H9 (cell line): ENCODE data around the gene ANKHD1. TPM values are rescaled to one million over a fixed set of nuclear protein-coding genes. Genes with fewer than 3 reads are reported as not detected.

Experiments
- DNase-seq: peaks from one replicate; pipeline ENCODE4 v3.0.0-alpha.2; 2017
- H2AFZ ChIP-seq: one replicate; pipeline ENCODE4 v1.6.1; 2013; ENCODE audit warnings: mild to moderate bottlenecking, low read length, control low read depth, moderate library complexity
- H2AK5ac ChIP-seq: 2 replicates; pipeline ENCODE4 v1.6.1; 2013; ENCODE audit warnings: low read length, control low read depth, mixed read lengths; ENCODE audit not compliant: insufficient read length
- H2BK120ac ChIP-seq: one replicate; pipeline ENCODE4 v1.6.1; 2013; ENCODE audit warnings: low read depth, mild to moderate bottlenecking, low read length, control low read depth, inconsistent platforms; ENCODE audit not compliant: poor library complexity, severe bottlenecking
- H2BK12ac ChIP-seq: 2 replicates; pipeline ENCODE4 v1.6.1; 2013; ENCODE audit warnings: low read length, control low read depth, mixed read lengths, low read depth; ENCODE audit not compliant: insufficient read length
- H2BK15ac ChIP-seq: 2 replicates; pipeline ENCODE4 v1.6.1; 2013; ENCODE audit warnings: low read depth, low read length, control low read depth
- H2BK20ac ChIP-seq: one replicate; pipeline ENCODE4 v1.6.1; 2013; ENCODE audit warnings: low read depth, mild to moderate bottlenecking, low read length, control low read depth, inconsistent platforms; ENCODE audit not compliant: poor library complexity, severe bottlenecking
- H2BK5ac ChIP-seq: 2 replicates; pipeline ENCODE4 v1.6.1; 2013; ENCODE audit warnings: low read length, control low read depth, mixed read lengths; ENCODE audit not compliant: insufficient read length
- H3K14ac ChIP-seq: 2 replicates; pipeline ENCODE4 v1.6.1; 2013; ENCODE audit warnings: low read length, control low read depth; ENCODE audit not compliant: insufficient read depth
- H3K18ac ChIP-seq: 2 replicates; pipeline ENCODE4 v1.6.1; 2013; ENCODE audit warnings: low read depth, mild to moderate bottlenecking, mixed read lengths, low read length, control low read depth; ENCODE audit not compliant: insufficient read length
- H3K23ac ChIP-seq: 2 replicates; pipeline ENCODE4 v1.6.1; 2013; ENCODE audit warnings: low read length, control low read depth, mixed read lengths, low read depth; ENCODE audit not compliant: insufficient read length
- H3K23me2 ChIP-seq: 2 replicates; pipeline ENCODE4 v1.6.1; 2013; ENCODE audit warnings: low read depth, mild to moderate bottlenecking, mixed read lengths, low read length, control low read depth; ENCODE audit not compliant: insufficient read length, poor library complexity, severe bottlenecking
- H3K27ac ChIP-seq: 2 replicates; pipeline ENCODE4 v1.5.1; 2013; ENCODE audit warnings: low read length, control low read depth, mixed read lengths, low read depth; ENCODE audit not compliant: insufficient read length
- H3K27me3 ChIP-seq: 2 replicates; pipeline ENCODE4 v1.6.1; 2013; ENCODE audit warnings: low read length, control low read depth, inconsistent platforms; ENCODE audit not compliant: insufficient read depth
- H3K4ac ChIP-seq: 2 replicates; pipeline ENCODE4 v1.6.1; 2013; ENCODE audit warnings: low read depth, mild to moderate bottlenecking, control low read depth, inconsistent platforms, low read length, moderate library complexity
- H3K4me1 ChIP-seq: 2 replicates; pipeline ENCODE4 v1.6.1; 2013; ENCODE audit warnings: low read length, control low read depth, inconsistent platforms; ENCODE audit not compliant: insufficient read depth
- H3K4me2 ChIP-seq: 2 replicates; pipeline ENCODE4 v1.6.1; 2013; ENCODE audit warnings: low read length, control low read depth, mixed read lengths; ENCODE audit not compliant: insufficient read length, insufficient read depth
- H3K56ac ChIP-seq: 2 replicates; pipeline ENCODE4 v1.6.1; 2013; ENCODE audit warnings: low read depth, mild to moderate bottlenecking, mixed read lengths, low read length, control low read depth; ENCODE audit not compliant: insufficient read length
- H3K79me1 ChIP-seq: 2 replicates; pipeline ENCODE4 v1.6.1; 2013; ENCODE audit warnings: low read depth, mild to moderate bottlenecking, moderate library complexity, low read length, control low read depth, inconsistent platforms; ENCODE audit not compliant: insufficient read depth, poor library complexity, severe bottlenecking
- H3K79me2 ChIP-seq: 2 replicates; pipeline ENCODE4 v1.6.1; 2013; ENCODE audit warnings: low read length, control low read depth, inconsistent platforms; ENCODE audit not compliant: insufficient read depth
- H3K9ac ChIP-seq: 2 replicates; pipeline ENCODE4 v1.6.1; 2013; ENCODE audit warnings: low read length, control low read depth, mixed read lengths; ENCODE audit not compliant: insufficient read length; ENCODE audit errors: extremely low read depth
- H3K9me3 ChIP-seq: one replicate; pipeline ENCODE4 v1.6.1; 2013; ENCODE audit warnings: low read depth, low read length, inconsistent platforms; ENCODE audit not compliant: control insufficient read depth
- H3T11ph ChIP-seq: one replicate; pipeline ENCODE4 v1.6.1; 2013; ENCODE audit warnings: mild to moderate bottlenecking, low read length, control low read depth, inconsistent platforms
- H4K20me1 ChIP-seq: one replicate; pipeline ENCODE4 v1.6.1; 2013; ENCODE audit not compliant: control insufficient read depth, insufficient read length, insufficient read depth
- H4K5ac ChIP-seq: 2 replicates; pipeline ENCODE4 v1.6.1; 2013; ENCODE audit warnings: low read depth, mild to moderate bottlenecking, mixed read lengths, low read length, control low read depth; ENCODE audit not compliant: insufficient read length
- H4K8ac ChIP-seq: replicated peaks from 2 replicates; pipeline ENCODE4 v1.6.1; 2013; ENCODE audit warnings: low read length, control low read depth, mixed read lengths, low read depth; ENCODE audit not compliant: insufficient read length
- H4K91ac ChIP-seq: 2 replicates; pipeline ENCODE4 v1.6.1; 2013; ENCODE audit warnings: low read depth, mild to moderate bottlenecking, moderate library complexity, mixed read lengths, low read length, control low read depth; ENCODE audit not compliant: insufficient read length
- H3K27ac Mint-ChIP-seq, 3 experiments: 2 replicates in 2 of 3; 3 replicates in 1 of 3; pipeline ENCODE4 v1.8.0; 2020 to 2021; ENCODE audit warnings: mixed read lengths in 3 of 3, mild to moderate bottlenecking in 1 of 3, moderate library complexity in 1 of 3
- H3K27me3 Mint-ChIP-seq: 2 replicates; pipeline ENCODE4 v1.8.0; 2021; ENCODE audit warnings: low read depth, mild to moderate bottlenecking, moderate library complexity, mixed read lengths
- H3K36me3 Mint-ChIP-seq, 3 experiments: 2 replicates in 2 of 3; 3 replicates in 1 of 3; pipeline ENCODE4 v1.8.0; 2020 to 2021; ENCODE audit warnings: low read depth in 3 of 3, mixed read lengths in 3 of 3; ENCODE audit not compliant: insufficient read depth in 1 of 3
- H3K4me1 Mint-ChIP-seq, 2 experiments: 2 replicates each; pipeline ENCODE4 v1.8.0; 2020; ENCODE audit warnings: mixed read lengths in 2 of 2
- H3K4me3 Mint-ChIP-seq, 2 experiments: 2 replicates in 1 of 2; 3 replicates in 1 of 2; pipeline ENCODE4 v1.8.0; 2020 to 2021; ENCODE audit warnings: mild to moderate bottlenecking in 2 of 2, mixed read lengths in 2 of 2, moderate library complexity in 1 of 2
- H3K9me3 Mint-ChIP-seq, 2 experiments: 2 replicates in 1 of 2; 3 replicates in 1 of 2; pipeline ENCODE4 v1.8.0; 2020; ENCODE audit warnings: mild to moderate bottlenecking in 2 of 2, mixed read lengths in 2 of 2, moderate library complexity in 1 of 2
- WGBS: extraction: QIAGEN DNeasy Blood & Tissue Kit; methylation state at CpG from one replicate; pipeline ENCODE4 v1.1.7; 2013; ENCODE audit warnings: missing lambda C conversion rate, low lambda C conversion rate, mixed read lengths; ENCODE audit not compliant: insufficient read length; ENCODE audit errors: extremely low coverage; 5-methylcytosine and 5-hydroxymethylcytosine counted together
- total RNA-seq: library from RNA; stranded (reverse); gene quantifications from 2 replicates; pipeline ENCODE4 v1.2.1, GENCODE V29; 2021
- TF ChIP-seq, protein P1 (sequence below): fragments of 200-600 bp; sonication (generic); conservative IDR thresholded peaks from 3 replicates; pipeline ENCODE4 v1.8.0; 2021; ENCODE audit warnings: antibody characterized with exemption, mild to moderate bottlenecking

ANKHD1 gene
- total RNA-seq, 1 experiment from 2014 or later: 105 TPM

DNA sequence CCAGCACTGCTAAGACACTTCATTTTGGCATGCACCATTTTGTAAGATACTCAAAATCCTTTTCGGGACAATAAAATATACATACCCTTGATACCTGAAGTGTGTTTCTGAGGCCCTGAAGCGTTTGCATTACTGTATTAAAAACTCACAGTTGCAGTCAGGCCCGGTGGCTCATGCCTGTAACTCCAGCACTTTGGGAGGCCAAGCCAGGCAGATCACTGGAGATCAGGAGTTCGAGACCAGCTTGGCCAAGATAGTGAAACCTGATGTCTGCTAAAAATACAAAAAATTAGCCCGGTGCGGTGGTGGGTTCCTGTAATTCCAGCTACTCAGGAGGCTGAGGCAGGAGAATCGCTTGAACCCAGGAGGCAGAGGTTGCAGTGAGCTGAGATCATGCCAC lies 143.4 kb downstream of the ANKHD1 start:
- Mint-ChIP-seq H3K27ac (no peak overlapping the region), H3K36me3 (peaks cover 19 to 60% (median 43%) of the 10 kb centered on the region in 3 experiments; a peak in 6 of 7 replicates), H3K9me3 (no peaks in the 10 kb centered on the region), H3K27me3 (no peaks in the 10 kb centered on the region), H3K4me3 (no peak overlapping the region), H3K4me1 (peaks cover 23 to 26% of the 10 kb centered on the region in 2 experiments)
- Histone ChIP-seq H2BK20ac (no peak overlapping the region), H2BK5ac (no peak overlapping the region), H3K4me1 (0 out of 2 replicates have a peak, but pooled peaks cover 7% of the 10 kb centered on the region), H3K79me1 (no peaks in the 10 kb centered on the region), H3K23ac (no peak overlapping the region), H3T11ph (no peak overlapping the region), H2BK12ac (no peak overlapping the region), H3K18ac (no peak overlapping the region), H4K5ac (no peak overlapping the region), H3K4ac (no peak overlapping the region), H3K9me3 (no peaks in the 10 kb centered on the region), H4K8ac (no peak overlapping the region), H2BK120ac (no peak overlapping the region), H4K20me1 (no peaks in the 10 kb centered on the region), H3K9ac (no peak overlapping the region), H3K56ac (no peak overlapping the region), H3K79me2 (no peaks in the 10 kb centered on the region), H3K27me3 (no peaks in the 10 kb centered on the region), H2AK5ac (no peak overlapping the region), H3K14ac (no peak overlapping the region), H4K91ac (no peak overlapping the region), H3K4me2 (no peak overlapping the region), H3K27ac (no peak overlapping the region), H2BK15ac (no peak overlapping the region), H3K23me2 (peaks cover 7% of the 10 kb centered on the region), H2AFZ (no peak overlapping the region)
- WGBS: no CpG with 5 or more reads among the region's 7 CpGs
- TF ChIP-seq, protein P1, sequence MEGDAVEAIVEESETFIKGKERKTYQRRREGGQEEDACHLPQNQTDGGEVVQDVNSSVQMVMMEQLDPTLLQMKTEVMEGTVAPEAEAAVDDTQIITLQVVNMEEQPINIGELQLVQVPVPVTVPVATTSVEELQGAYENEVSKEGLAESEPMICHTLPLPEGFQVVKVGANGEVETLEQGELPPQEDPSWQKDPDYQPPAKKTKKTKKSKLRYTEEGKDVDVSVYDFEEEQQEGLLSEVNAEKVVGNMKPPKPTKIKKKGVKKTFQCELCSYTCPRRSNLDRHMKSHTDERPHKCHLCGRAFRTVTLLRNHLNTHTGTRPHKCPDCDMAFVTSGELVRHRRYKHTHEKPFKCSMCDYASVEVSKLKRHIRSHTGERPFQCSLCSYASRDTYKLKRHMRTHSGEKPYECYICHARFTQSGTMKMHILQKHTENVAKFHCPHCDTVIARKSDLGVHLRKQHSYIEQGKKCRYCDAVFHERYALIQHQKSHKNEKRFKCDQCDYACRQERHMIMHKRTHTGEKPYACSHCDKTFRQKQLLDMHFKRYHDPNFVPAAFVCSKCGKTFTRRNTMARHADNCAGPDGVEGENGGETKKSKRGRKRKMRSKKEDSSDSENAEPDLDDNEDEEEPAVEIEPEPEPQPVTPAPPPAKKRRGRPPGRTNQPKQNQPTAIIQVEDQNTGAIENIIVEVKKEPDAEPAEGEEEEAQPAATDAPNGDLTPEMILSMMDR: no peak
- DNase-seq: no peak
